ENCODE measurements around the gene CRELD2. TPM values are rescaled to one million over a fixed set of nuclear protein-coding genes. Genes with fewer than 3 reads are reported as not detected.
A peak's percentile ranks its signal among the peaks of the same experiment; 100 is the strongest.

Gene CRELD2
- total and polyA plus RNA-seq, 2 of the 13 experiments (the other 11 are each of a cell fraction or from before 2014, with no cell fraction given): 17.2 to 44.7 TPM

GRCh38 chr22:49896201-49896600, 22.2 kb upstream of the CRELD2 start:
- DNase-seq (ENCODE audit: low spot score) (no peak), ATAC-seq (no peak), FAIRE-seq (no peak)
- intact Hi-C loops (cut with micrococcal nuclease; ENCODE audit: unreplicated experiment) (no loop called here), in situ Hi-C loops (cut with HindIII; ENCODE audit: extremely low pct_ligation_motif_present, low pct_unique_long_range_greater_than_20kb) (no loop called here)
- Histone ChIP-seq H3K4me1 (ENCODE audit: insufficient read depth, low read length) (no peaks in the 10 kb centered on the region), H3K79me2 (ENCODE audit: insufficient read depth, low read length) (no peaks in the 10 kb centered on the region), H3K27ac (ENCODE audit: extremely low read length, insufficient read depth, low read length) (no peak overlapping the region), H3K36me3 (replicated peaks in 1 of 2; ENCODE audit: control insufficient read depth in 1 of 2, insufficient read depth in 2 of 2, low read length in 2 of 2) (peaks cover 0 to 3% of the 10 kb centered on the region in 2 experiments; a peak in 3 of 5 replicates), H3K4me3 (replicated peaks in 1 of 3; ENCODE audit: insufficient read depth in 1 of 3, low read depth in 2 of 3, low read length in 3 of 3) (no peak overlapping the region), H3K9ac (ENCODE audit: insufficient read depth, low read depth, low read length) (no peak overlapping the region), H2AFZ (ENCODE audit: low read length) (no peak overlapping the region), H4K20me1 (ENCODE audit: insufficient read depth, low read length) (no peaks in the 10 kb centered on the region; the same call in 1 of the 2 replicates), H3K4me2 (ENCODE audit: low read depth, low read length) (no peak overlapping the region), H3K27me3 (ENCODE audit: control insufficient read depth in 1 of 2, insufficient read depth in 2 of 2, low read length in 2 of 2) (no peaks in the 10 kb centered on the region), H3K9me3 (ENCODE audit: low read length) (no peaks in the 10 kb centered on the region)
- TF ChIP-seq POLR2G (IDR thresholded peaks at IDR 0.05; ENCODE audit: low read depth, low read length): 0 out of 2 replicates have a peak, but pooled peaks have one; percentile 23
- no peak for TF ChIP-seq RBM22 (optimal IDR thresholded peaks at IDR 0.05; ENCODE audit: low read length)
- WGBS (ENCODE audit: low lambda C conversion rate): 92% methylated on average over 5 of the region's 5 CpGs
- no TSS peak for BruUV-seq (replicated peaks)
- CTCF ChIA-PET (ENCODE audit: low intra/inter-chr PET ratio, low total read pairs): no interaction called here
- POLR2A ChIA-PET: no interaction called here

DNA sequence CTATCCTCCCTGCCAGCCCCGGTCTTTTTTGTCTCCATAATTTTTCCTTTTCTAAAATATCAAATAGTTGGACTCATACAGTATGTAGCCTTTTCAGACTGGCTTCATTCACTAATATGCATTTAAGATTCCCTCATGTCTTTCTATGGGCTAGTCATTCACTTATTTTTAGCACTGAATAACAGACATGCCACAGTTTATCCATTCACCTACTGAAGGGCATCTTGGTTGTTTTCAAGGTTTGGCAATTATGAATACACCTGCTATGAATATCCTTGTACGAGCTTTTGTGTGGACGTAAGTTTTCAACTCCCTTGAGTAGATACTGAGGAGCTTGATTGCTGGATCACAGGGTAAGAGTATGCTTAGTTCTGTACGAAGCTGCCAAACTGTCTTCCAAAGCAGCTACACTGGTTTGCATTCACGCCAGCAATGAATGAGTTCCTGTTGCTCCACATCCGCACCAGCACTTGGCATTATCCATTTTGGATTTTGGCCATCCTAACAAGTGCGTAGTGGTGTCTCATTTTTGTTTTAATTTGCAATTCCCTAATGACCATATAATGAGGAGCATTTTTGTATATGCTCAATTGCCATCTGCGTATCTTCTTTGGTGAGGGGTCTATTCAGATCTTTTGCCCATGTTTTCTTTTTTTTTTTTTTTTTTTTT, 21.3 kb upstream of the CRELD2 start:
- no peak overlapping the region for H3K9ac ChIP-seq (ENCODE audit: insufficient read depth, low read depth, low read length)
- H2AFZ ChIP-seq (ENCODE audit: low read length): no peak overlapping the region
- in situ Hi-C loops (cut with HindIII; ENCODE audit: extremely low pct_ligation_motif_present, low pct_unique_long_range_greater_than_20kb) (no loop called here), intact Hi-C loops (cut with micrococcal nuclease; ENCODE audit: unreplicated experiment) (no loop called here)
- POLR2A ChIA-PET: no interaction called here
- CTCF ChIA-PET (ENCODE audit: low intra/inter-chr PET ratio, low total read pairs): no interaction called here
- no peak overlapping the region for H3K27ac ChIP-seq (ENCODE audit: extremely low read length, insufficient read depth, low read length)
- H3K36me3 ChIP-seq (replicated peaks in 1 of 2; ENCODE audit: control insufficient read depth in 1 of 2, insufficient read depth in 2 of 2, low read length in 2 of 2): peaks cover 3% of the 10 kb centered on the region in 2 experiments; a peak in 2 of 5 replicates
- no peak for TF ChIP-seq ZNF572 (CRISPR knock-in tag; IDR thresholded peaks at IDR 0.05)
- peak; percentile 91 for TF ChIP-seq ZNF7 (CRISPR knock-in tag; IDR thresholded peaks at IDR 0.05)
- peaks cover 3% of the 10 kb centered on the region; the same call in 1 of the 2 replicates for H4K20me1 ChIP-seq (ENCODE audit: insufficient read depth, low read length)
- H3K9me3 ChIP-seq (ENCODE audit: low read length): no peaks in the 10 kb centered on the region
- no peaks in the 10 kb centered on the region for H3K79me2 ChIP-seq (ENCODE audit: insufficient read depth, low read length)
- no TSS peak for BruUV-seq (replicated peaks)
- FAIRE-seq (no peak), ATAC-seq (no peak), DNase-seq (ENCODE audit: low spot score) (no peak)
- H3K4me2 ChIP-seq (ENCODE audit: low read depth, low read length): no peak overlapping the region
- H3K27me3 ChIP-seq (ENCODE audit: control insufficient read depth in 1 of 2, insufficient read depth in 2 of 2, low read length in 2 of 2): no peaks in the 10 kb centered on the region
- no peaks in the 10 kb centered on the region for H3K4me1 ChIP-seq (ENCODE audit: insufficient read depth, low read length)
- WGBS (ENCODE audit: low lambda C conversion rate): 96% methylated on average over 8 of the region's 8 CpGs
- H3K4me3 ChIP-seq (replicated peaks in 1 of 3; ENCODE audit: insufficient read depth in 1 of 3, low read depth in 2 of 3, low read length in 3 of 3): no peak overlapping the region

All from HepG2 (cell line).